Activated naive CD8-positive, alpha-beta T cell treated with anti-CD3 and anti-CD28 coated beads, Interleukin-2, amount 10 ng/mL, durations not matched to agents 7 days and 5 days (primary cell): ENCODE measurements around the gene MAPK8. TPM values are rescaled to one million over a fixed set of nuclear protein-coding genes. Genes with fewer than 3 reads are reported as not detected.

Experiments used
- ATAC-seq: fragments of 150-1000 bp; cut with Tn5 transposase; one replicate; pipeline ENCODE4 v1.10.0; 2021; ENCODE audit warnings: low read depth, moderate library complexity
- POLR2A ChIA-PET: fragments of 350-600 bp; sonication (Branson Sonifier 250); formaldehyde crosslinking; loops from one replicate; lab custom pipeline; 2021; ENCODE audit warnings: antibody characterized with exemption; lab: Charles Lee
- DNase-seq: peaks from one replicate; pipeline ENCODE4 v3.0.0; 2021
- H3K27ac Mint-ChIP-seq: one replicate; pipeline ENCODE4 v1.8.0; 2022; ENCODE audit warnings: mild to moderate bottlenecking, mixed read lengths
- H3K27me3 Mint-ChIP-seq: one replicate; pipeline ENCODE4 v1.8.0; 2022; ENCODE audit warnings: mild to moderate bottlenecking, moderate library complexity, mixed read lengths
- H3K36me3 Mint-ChIP-seq: one replicate; pipeline ENCODE4 v1.8.0; 2021; ENCODE audit warnings: mild to moderate bottlenecking, mixed read lengths
- H3K4me1 Mint-ChIP-seq: one replicate; pipeline ENCODE4 v1.8.0; 2021; ENCODE audit warnings: mixed read lengths
- H3K4me3 Mint-ChIP-seq: one replicate; pipeline ENCODE4 v1.8.0; 2022; ENCODE audit warnings: mild to moderate bottlenecking, moderate library complexity, mixed read lengths
- H3K9me3 Mint-ChIP-seq: one replicate; pipeline ENCODE4 v1.8.0; 2021; ENCODE audit warnings: mixed read lengths
- total RNA-seq, 2 experiments: library from RNA; stranded (reverse); gene quantifications; one replicate each; pipeline ENCODE4 v1.2.3, GENCODE V29; 2021

The MAPK8 gene
- total RNA-seq, 2 experiments from 2014 or later, result 32.7 to 34.5 TPM

DNA sequence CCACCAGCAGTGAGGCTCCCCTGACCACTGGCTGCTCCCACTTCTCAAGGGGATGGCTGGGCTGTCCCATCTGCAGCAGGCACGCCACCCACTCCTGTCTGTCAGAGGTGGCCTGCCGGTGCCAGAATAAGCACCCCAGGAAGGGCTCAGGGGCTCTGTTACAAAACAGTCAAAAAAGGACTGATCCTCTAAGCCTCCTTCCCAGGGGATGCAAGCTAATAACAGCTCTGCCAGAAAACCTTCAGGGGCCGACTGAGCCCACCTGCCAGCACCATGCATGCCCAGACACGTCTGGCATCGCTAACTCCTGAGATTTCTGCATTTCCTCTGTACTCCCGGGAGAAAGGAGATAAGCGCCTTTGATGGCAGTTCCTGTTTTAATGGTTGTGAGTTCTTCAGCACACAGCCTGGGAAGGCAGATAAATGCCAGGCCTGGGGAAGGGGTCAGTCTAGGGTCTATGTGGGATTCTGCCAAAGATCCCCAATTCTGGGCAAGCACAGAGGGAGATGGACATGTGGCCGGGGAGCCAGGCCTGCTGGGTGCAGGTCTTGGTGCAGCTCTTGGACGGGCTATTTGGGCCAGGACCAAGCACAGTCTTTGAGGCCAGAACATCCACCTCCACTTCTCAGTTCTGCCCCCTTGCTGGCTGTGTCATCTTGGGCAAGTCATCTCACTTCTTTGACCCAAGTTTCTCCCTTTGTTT lies 170.0 kb downstream of the MAPK8 start:
- Mint-ChIP-seq H3K27me3 (peaks cover 43% of the 10 kb centered on the region), H3K4me1 (peaks cover 3% of the 10 kb centered on the region), H3K36me3 (no peaks in the 10 kb centered on the region), H3K9me3 (no peaks in the 10 kb centered on the region), H3K27ac (no peak overlapping the region), H3K4me3 (no peak overlapping the region)
- POLR2A ChIA-PET, result no interaction called here
- no peak for ATAC-seq
- no peak for DNase-seq

GRCh38 chr10:48477141-48477540 lies 170.7 kb downstream of the MAPK8 start:
- no peak overlapping the region for H3K4me3 Mint-ChIP-seq
- POLR2A ChIA-PET, result no interaction called here
- no peak for DNase-seq
- H3K9me3 Mint-ChIP-seq, result no peaks in the 10 kb centered on the region
- peaks cover 46% of the 10 kb centered on the region for H3K27me3 Mint-ChIP-seq
- no peak overlapping the region for H3K27ac Mint-ChIP-seq
- no peaks in the 10 kb centered on the region for H3K36me3 Mint-ChIP-seq
- peaks cover 2% of the 10 kb centered on the region for H3K4me1 Mint-ChIP-seq
- ATAC-seq, result no peak

- ATAC-seq (no peak), DNase-seq (no peak)
- Mint-ChIP-seq H3K4me1 (peaks cover under 1% of the 10 kb centered on the region), H3K27me3 (peaks cover 50% of the 10 kb centered on the region), H3K4me3 (no peak overlapping the region), H3K9me3 (no peaks in the 10 kb centered on the region), H3K27ac (no peak overlapping the region), H3K36me3 (no peaks in the 10 kb centered on the region)
- POLR2A ChIA-PET, result no interaction called here
Observed at GRCh38 chr10:48477616-48478015, 171.1 kb downstream of the MAPK8 start.

DNA sequence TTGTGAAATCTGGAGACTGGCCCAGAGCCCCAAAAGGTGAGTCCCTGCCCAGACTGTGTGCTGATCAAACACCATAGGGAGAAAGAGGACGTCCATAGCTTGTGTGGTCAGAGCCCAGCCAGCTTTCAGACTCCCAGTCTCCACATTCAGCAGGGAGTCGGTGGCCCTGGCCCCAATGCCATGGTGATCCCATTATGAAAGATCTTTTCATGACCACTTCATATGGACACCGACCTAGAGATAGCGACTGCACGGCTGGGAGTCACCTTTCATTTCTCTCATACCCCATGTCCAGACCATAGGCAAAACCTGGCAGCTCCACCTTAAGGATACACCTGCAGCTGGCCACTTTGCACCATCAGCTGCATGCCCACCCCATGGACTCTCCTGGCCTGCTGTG lies 172.0 kb downstream of the MAPK8 start:
- POLR2A ChIA-PET, result no interaction called here
- Mint-ChIP-seq H3K36me3 (no peaks in the 10 kb centered on the region), H3K27me3 (peaks cover 52% of the 10 kb centered on the region), H3K4me3 (no peak overlapping the region), H3K27ac (no peak overlapping the region), H3K9me3 (no peaks in the 10 kb centered on the region), H3K4me1 (no peaks in the 10 kb centered on the region)
- ATAC-seq, result no peak
- DNase-seq, result no peak

DNA sequence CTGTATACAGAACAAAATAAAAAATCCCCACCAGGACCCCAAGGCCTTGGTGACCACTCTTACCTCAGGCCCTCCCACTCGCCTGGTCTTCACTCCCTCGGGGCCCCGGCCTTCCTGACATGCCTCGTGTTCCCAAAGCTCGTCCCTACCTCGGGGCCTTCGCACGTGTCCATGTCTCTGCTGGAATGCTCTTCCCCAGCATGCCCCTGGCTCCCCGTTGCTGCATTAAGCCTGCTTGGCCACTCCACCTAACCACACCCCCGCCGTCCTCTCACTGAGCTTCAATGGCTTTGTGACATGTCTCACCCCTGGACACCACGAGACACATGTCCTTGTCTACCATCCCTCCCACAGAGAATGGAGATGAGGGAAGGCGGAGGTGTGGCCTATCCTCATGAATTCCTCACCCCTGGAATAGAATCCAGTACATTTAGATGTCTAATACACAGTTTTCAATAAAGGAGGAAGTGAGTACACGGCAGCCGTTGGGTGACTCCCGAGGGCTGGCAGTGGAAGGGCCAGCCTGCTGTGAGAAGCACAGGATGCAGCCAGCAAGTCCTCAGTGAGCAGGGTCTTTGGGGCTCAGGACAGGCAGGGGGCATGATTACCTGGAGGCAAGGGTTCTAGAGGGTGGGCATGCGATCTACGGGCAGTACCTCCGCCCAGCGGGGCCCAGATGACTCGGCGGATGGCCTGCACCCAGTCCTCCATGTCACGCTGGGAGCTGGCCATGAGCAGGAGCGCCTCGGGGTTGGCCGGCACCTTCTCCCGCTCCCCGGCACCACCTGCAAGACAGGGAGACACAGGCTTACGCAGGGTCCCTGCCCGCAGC lies 172.7 kb downstream of the MAPK8 start:
- Mint-ChIP-seq H3K27me3 (peaks cover 52% of the 10 kb centered on the region), H3K9me3 (no peaks in the 10 kb centered on the region), H3K27ac (no peak overlapping the region), H3K4me1 (no peaks in the 10 kb centered on the region), H3K36me3 (no peaks in the 10 kb centered on the region), H3K4me3 (no peak overlapping the region)
- no peak for DNase-seq
- ATAC-seq, result no peak
- POLR2A ChIA-PET, result no interaction called here

GRCh38 chr10:48480397-48481374 lies 174.2 kb downstream of the MAPK8 start:
- Mint-ChIP-seq H3K27me3 (peaks cover 50% of the 10 kb centered on the region), H3K27ac (no peak overlapping the region), H3K36me3 (no peaks in the 10 kb centered on the region), H3K4me3 (no peak overlapping the region), H3K4me1 (no peaks in the 10 kb centered on the region), H3K9me3 (no peaks in the 10 kb centered on the region)
- DNase-seq, result no peak
- ATAC-seq, result no peak
- POLR2A ChIA-PET, result no interaction called here

DNA sequence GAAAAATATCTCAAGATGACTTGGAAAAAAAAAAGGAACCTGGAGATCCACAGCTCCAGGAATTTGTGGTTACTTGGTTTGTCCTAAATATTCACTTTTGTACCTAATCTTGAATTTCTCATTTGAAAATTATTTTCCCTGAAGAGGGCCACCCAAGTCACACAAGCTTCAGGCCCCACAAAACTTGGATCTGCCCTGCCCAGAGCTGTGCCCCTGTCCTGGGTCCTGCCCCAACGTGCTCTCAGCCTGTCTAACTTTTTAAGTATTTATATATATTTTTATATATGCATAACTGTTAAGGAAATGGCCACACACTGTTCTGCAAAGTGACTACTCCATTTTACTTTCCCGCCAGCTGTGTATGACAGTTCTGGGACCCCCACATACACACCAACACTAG lies 174.9 kb downstream of the MAPK8 start:
- POLR2A ChIA-PET, result no interaction called here
- no peak for ATAC-seq

GRCh38 chr10:48482207-48482606 lies 175.7 kb downstream of the MAPK8 start:
- Mint-ChIP-seq H3K4me1 (no peaks in the 10 kb centered on the region), H3K36me3 (no peaks in the 10 kb centered on the region), H3K9me3 (no peaks in the 10 kb centered on the region), H3K27me3 (peaks cover 48% of the 10 kb centered on the region), H3K4me3 (no peak overlapping the region), H3K27ac (no peak overlapping the region)
- POLR2A ChIA-PET, result no interaction called here
- ATAC-seq, result no peak
- DNase-seq, result no peak

More for the DNA sequence above, 174.9 kb downstream of the MAPK8 start:
- Mint-ChIP-seq H3K36me3 (no peaks in the 10 kb centered on the region), H3K27me3 (peaks cover 49% of the 10 kb centered on the region), H3K4me1 (no peaks in the 10 kb centered on the region), H3K27ac (no peak overlapping the region), H3K9me3 (no peaks in the 10 kb centered on the region), H3K4me3 (no peak overlapping the region)
- DNase-seq, result no peak

- Mint-ChIP-seq H3K4me1 (no peaks in the 10 kb centered on the region), H3K27ac (no peak overlapping the region), H3K4me3 (no peak overlapping the region), H3K36me3 (no peaks in the 10 kb centered on the region), H3K9me3 (no peaks in the 10 kb centered on the region), H3K27me3 (peaks cover 63% of the 10 kb centered on the region)
- ATAC-seq (no peak), DNase-seq (no peak)
- POLR2A ChIA-PET, result no interaction called here
Observed at GRCh38 chr10:48484911-48485310, 178.4 kb downstream of the MAPK8 start.

GRCh38 chr10:48485711-48486110 lies 179.2 kb downstream of the MAPK8 start:
- no peak overlapping the region for H3K4me3 Mint-ChIP-seq
- POLR2A ChIA-PET, result no interaction called here
- no peaks in the 10 kb centered on the region for H3K9me3 Mint-ChIP-seq
- no peaks in the 10 kb centered on the region for H3K36me3 Mint-ChIP-seq
- no peak overlapping the region for H3K27ac Mint-ChIP-seq
- H3K4me1 Mint-ChIP-seq, result no peaks in the 10 kb centered on the region
- no peak for ATAC-seq
- no peak for DNase-seq
- peaks cover 58% of the 10 kb centered on the region for H3K27me3 Mint-ChIP-seq

- POLR2A ChIA-PET, result no interaction called here
- Mint-ChIP-seq H3K9me3 (no peaks in the 10 kb centered on the region), H3K27me3 (peaks cover 60% of the 10 kb centered on the region), H3K4me1 (no peaks in the 10 kb centered on the region), H3K27ac (no peak overlapping the region), H3K4me3 (no peak overlapping the region), H3K36me3 (no peaks in the 10 kb centered on the region)
- no peak for DNase-seq
- no peak for ATAC-seq
Observed at GRCh38 chr10:48487244-48487643, 180.8 kb downstream of the MAPK8 start.
